ENCODE results near the gene SRRD.

The SRRD gene

DNA sequence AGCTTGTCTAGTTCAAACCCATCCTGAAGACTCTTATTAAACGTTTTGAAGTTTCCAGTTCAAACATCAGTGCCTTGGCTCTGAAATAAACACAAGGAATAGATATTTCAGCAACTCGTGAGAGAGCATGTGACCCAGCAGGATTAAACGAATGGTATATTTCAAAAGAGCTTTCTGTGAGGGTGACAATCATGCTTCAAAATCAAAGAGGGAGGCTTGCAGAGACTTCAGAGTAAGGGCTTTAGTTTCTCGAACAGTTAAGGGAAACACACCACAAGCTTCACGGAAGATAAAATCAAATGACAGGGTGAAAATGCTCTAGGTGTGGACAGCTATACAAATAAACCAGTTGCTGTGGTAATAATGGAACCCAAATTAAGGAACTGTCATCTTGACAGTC, 1.5 kb upstream of the SRRD start:
- no peak for DNase-seq (ENCODE audit: low read depth in 3 of 3)

DNA sequence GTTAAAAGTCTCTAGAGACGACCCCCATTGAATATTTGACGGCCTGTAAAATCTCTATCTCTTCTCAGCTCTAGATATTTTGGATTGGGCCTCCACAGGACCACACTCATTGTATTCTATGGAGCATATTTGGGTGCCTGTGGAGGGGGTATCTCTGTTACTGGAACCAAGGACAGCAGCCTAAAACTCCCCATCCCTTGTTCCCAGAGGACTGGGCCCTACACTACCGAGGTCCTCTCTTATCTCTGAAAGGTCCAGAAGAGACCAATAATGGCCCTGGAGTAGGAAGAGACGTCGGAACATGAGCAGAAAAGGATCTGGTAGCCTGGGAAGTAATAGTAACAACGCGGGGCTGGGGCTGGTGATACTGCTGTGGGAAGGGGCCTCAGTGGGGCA, 636 bp upstream of the SRRD start:
- DNase-seq (ENCODE audit: low read depth in 3 of 3), result no peak

DNA sequence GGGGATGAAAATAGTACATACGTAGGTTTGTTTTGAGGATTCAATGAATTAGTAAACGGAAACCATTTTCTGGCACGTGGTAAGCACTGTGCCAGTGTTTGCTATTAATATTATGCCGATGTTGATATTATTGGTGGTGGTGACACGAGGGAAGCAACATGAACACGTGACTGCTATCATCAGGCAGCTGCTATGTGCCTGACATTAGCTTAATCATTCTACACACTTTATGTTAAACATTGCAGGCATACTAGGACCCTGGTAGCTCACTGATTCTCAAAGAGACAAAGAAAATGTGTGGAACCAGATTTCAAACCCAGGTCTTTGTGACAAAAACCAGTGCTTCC, 656 bp downstream of the SRRD start:
- DNase-seq (ENCODE audit: low read depth in 3 of 3), result no peak

DNA sequence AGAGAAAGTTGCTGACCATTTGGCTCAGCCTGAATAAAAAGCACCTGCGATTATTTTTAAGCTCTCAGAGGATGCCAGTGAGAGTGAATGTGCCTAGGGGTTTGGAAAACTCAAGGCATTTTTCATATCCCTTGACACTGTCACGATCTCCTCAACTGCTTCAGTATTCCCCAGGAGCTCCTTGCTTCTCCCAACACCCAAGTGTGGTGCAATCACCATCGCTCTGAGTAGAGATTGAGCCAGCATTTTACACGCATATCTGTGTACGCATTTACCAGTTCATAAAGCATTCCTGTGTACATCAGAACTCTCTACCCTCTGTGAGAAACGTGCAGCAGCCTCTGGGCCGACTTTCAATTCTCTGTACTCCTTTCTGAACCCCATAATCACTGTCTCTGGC, 1.3 kb downstream of the SRRD start:
- no peak for DNase-seq (ENCODE audit: low read depth in 3 of 3)

- DNase-seq (ENCODE audit: low read depth in 3 of 3), result no peak
Observed at GRCh38 chr22:26485806-26486390, 2.2 kb downstream of the SRRD start.

- DNase-seq (ENCODE audit: low read depth in 3 of 3), result no peak
Observed at GRCh38 chr22:26486394-26486793, 2.7 kb downstream of the SRRD start.

DNA sequence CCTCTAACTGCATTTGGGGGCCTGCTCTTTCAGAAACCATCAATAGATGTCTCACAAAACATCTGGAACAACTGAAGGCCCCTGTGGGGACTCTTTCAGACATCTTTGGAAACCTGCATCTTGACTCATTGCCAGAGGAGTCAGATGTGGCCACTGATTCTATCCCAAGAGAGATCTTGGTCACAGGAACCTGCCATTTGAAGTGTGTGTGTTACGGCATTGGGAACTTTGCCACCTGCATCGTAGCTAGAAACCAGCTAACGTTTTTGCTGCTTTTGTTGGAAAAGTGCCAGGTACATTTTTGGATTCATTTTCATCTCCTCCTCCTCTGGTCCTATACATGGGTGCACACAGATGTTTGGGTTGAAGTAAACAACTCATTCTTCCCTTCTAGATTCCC, 4.3 kb downstream of the SRRD start:
- no peak for DNase-seq (ENCODE audit: low read depth in 3 of 3)

DNA sequence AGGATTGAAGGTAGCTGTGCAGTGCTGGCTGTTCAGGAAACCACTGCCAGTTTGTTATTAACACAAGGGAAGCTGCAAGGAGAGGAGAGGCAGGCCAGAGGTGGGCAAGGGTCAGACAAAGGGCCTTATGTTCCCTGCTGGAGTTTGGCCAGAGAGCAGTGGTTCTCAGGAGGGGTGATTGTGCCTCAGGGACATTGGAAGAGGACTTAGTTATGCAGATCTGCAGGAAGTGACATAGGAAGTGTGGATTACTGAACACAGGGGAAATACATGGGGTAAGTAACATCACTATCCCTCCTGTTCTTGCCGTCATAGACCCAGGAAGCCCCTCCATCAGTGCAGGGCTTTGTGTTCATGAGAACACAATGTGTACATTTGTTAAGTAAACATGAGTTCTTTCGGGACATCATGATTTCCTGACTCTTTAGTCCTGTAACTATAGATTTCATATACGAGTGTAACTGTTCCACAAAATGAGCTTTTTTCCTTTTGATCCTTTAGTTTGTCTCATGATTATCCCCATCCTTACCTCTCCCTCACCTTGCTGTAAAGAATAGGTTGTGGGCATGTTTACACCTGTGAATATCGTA, 5.9 kb downstream of the SRRD start:
- DNase-seq (ENCODE audit: low read depth in 3 of 3), result no peak

DNA sequence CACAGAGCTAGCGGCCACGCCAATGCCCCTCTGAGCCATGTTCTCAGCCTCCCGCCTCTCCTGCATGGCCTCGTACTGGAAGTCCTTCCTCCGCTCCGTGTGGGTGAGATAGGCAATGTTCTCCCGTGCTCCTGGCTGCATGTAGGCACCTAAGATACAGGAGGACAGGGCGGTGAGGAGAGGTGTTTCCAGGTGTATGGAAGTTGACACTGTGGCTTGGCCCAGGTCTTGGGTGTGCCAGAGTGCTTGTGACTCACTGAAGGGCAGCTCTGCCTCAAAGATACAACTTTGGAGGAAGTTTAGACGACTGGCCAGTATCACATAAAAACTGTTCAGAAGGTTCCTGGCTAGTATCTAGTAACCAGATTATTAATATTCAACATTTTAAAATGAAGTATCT, 8.5 kb downstream of the SRRD start:
- no peak for DNase-seq (ENCODE audit: low read depth in 3 of 3)

DNA sequence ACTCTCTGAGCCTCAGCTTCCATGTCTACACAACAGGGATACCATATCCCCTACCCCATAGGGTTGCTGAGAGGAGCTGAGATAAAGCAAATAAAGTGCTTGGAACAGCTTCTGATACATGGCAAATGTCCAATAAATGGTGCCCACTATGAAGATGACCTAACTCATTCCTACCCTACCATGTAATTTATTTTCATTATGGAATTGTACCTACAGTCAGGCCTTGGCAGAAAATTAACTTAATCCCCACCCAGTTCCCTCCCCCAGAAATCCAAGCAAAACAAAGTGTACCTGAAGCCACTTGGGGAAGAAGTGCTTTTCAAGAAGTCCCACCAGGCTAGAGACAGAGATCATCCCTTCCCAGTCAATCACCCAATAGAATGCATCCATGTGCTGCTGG, 10.8 kb downstream of the SRRD start:
- no peak for DNase-seq (ENCODE audit: low read depth in 3 of 3)

DNA sequence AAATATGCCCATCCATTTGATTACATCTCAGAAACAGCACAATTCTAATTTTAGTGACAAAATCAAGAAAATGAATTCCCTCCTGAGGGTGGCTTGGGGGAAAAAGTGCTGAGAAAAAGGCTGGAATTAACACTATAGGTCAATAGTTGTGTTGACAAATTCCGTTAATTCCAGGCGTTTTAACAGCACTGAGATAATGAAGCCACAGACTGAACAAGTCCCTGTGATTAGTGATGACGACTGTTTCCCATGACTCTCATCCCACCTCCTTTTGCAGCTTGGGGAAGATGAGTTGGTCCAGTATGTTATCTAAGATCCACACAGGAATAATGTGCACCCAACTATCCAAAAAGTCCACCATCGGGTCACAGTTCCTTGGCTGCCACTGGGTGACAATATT, 12.8 kb downstream of the SRRD start:
- no peak for DNase-seq (ENCODE audit: low read depth in 3 of 3)

GRCh38 chr22:26499188-26499703, 15.6 kb downstream of the SRRD start:
- DNase-seq (ENCODE audit: low read depth in 3 of 3), result no peak

- DNase-seq (ENCODE audit: low read depth in 3 of 3), result no peak
Observed at GRCh38 chr22:26501996-26502395, 18.3 kb downstream of the SRRD start.

GRCh38 chr22:26502688-26503561, 19.2 kb downstream of the SRRD start:
- DNase-seq (ENCODE audit: low read depth in 3 of 3), result peak in 1 of 3 experiments; percentile 15

- no peak for DNase-seq (ENCODE audit: low read depth in 3 of 3)
Observed at GRCh38 chr22:26503758-26504157, 20.1 kb downstream of the SRRD start.

- DNase-seq (ENCODE audit: low read depth in 3 of 3), result no peak
Observed at GRCh38 chr22:26508148-26508547, 24.5 kb downstream of the SRRD start.

DNA sequence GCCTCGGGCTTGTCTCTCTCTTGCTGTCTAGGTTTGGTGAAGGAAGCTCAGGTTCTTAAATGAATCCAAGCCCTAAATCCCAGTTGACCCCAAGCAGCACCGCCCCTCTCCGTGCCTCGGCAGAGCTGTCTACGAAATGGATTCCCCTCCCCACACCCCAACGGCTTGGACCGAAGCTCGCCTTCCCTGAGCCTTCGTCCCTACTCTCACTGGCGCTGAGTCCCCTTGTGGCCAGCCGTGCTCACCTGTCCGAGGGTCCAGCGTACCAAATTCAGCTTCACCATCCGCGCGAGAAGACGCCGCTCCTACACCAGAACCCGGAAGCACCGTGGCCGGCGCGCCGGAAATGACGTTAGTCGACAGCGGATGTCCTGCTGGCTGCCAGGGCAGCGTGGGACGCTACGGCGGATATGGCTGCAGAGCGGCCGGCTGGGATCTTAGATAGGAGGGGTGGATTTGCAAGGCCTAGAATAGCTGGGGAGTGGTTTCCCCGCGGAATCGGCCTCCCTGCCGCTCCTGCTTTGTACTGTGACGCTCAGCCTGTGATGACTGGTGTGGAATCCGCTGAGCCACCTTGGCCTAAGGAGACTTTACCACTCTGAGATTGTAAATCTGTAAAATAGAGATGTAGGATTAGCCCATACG, 28.6 kb downstream of the SRRD start, which contains the start of gene TFIP11:
TFIP11 (minus strand) TSS at position 325 of the 645 bp plus-strand sequence. CDS start 2,201 bp downstream, outside the sequence.
- peak; percentile 81 to 85 (median 82) for DNase-seq (ENCODE audit: low read depth in 3 of 3)

DNA sequence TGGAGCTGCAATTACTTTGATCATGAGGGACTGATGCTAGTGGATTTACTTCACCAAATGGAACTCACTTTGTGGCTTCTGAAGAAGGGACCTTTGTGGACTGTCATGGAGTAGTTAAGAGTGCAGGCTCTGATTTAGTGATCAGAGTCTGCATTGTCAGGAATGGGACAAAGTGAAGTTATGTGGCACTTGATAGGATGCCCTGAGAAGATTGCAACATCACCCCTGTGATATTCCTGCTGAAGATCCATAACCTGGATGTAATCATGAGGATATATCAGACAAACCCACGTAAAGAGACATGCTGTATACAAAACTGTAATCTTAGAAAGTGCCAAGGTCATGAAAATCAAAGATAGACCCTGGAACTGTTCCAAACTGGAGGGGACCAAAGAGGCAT, 30.2 kb downstream of the SRRD start:
- DNase-seq (ENCODE audit: low read depth in 3 of 3), result no peak

- DNase-seq (ENCODE audit: low read depth in 3 of 3), result no peak
Observed at GRCh38 chr22:26514419-26515161, 30.9 kb downstream of the SRRD start.

- no peak for DNase-seq (ENCODE audit: low read depth in 3 of 3)
Observed at GRCh38 chr22:26515931-26516330, 32.3 kb downstream of the SRRD start.

GRCh38 chr22:26516503-26516902, 32.8 kb downstream of the SRRD start:
- no peak for DNase-seq (ENCODE audit: low read depth in 3 of 3)

GRCh38 chr22:26517429-26517828, 33.8 kb downstream of the SRRD start:
- DNase-seq (ENCODE audit: low read depth in 3 of 3), result no peak
